KMS-11 (cell line): Measurements from ENCODE around the gene CCND2.

Experiments
- H2AFZ ChIP-seq: fragments of 200-600 bp; sonication (generic); 2 replicates; pipeline ENCODE4 v1.6.1; 2016; ENCODE audit warnings: antibody characterized with exemption, mixed run types, low read depth
- H3K27ac ChIP-seq: fragments of 200-600 bp; sonication (generic); 2 replicates; pipeline ENCODE4 v1.6.1; 2016; ENCODE audit warnings: mild to moderate bottlenecking, mixed run types
- H3K27me3 ChIP-seq: fragments of 200-600 bp; sonication (generic); 2 replicates; pipeline ENCODE4 v1.6.1; 2017; ENCODE audit warnings: mild to moderate bottlenecking, low read depth, mixed run types, moderate library complexity; ENCODE audit not compliant: insufficient read depth
- H3K36me3 ChIP-seq: fragments of 200-600 bp; sonication (generic); 2 replicates; pipeline ENCODE4 v1.6.1; 2017; ENCODE audit warnings: mild to moderate bottlenecking, mixed run types; ENCODE audit not compliant: insufficient read depth
- H3K4me1 ChIP-seq: fragments of 200-600 bp; sonication (generic); 2 replicates; pipeline ENCODE4 v1.6.1; 2016; ENCODE audit warnings: mild to moderate bottlenecking, low read depth, mixed run types; ENCODE audit not compliant: poor library complexity, severe bottlenecking
- H3K4me2 ChIP-seq: fragments of 200-600 bp; sonication (generic); 2 replicates; pipeline ENCODE4 v1.7.0; 2016; ENCODE audit warnings: mild to moderate bottlenecking, mixed run types
- H3K4me3 ChIP-seq: fragments of 200-600 bp; sonication (generic); IDR thresholded peaks from 2 replicates; pipeline ENCODE4 v1.6.1; 2017; ENCODE audit warnings: low read depth, low read length, mixed read lengths; ENCODE audit not compliant: insufficient read depth
- H3K79me2 ChIP-seq: fragments of 200-600 bp; sonication (generic); 2 replicates; pipeline ENCODE4 v1.6.1; 2016; ENCODE audit warnings: low read depth, mixed run types; ENCODE audit not compliant: insufficient read depth
- H3K9ac ChIP-seq: fragments of 200-600 bp; sonication (generic); 2 replicates; pipeline ENCODE4 v1.6.1; 2016; ENCODE audit warnings: mild to moderate bottlenecking, mixed run types
- H4K20me1 ChIP-seq: fragments of 200-600 bp; sonication (generic); 2 replicates; pipeline ENCODE4 v1.6.1; 2016; ENCODE audit warnings: mild to moderate bottlenecking, mixed run types; ENCODE audit not compliant: insufficient read depth
- CTCF ChIP-seq: fragments of 200-600 bp; sonication (generic); conservative IDR thresholded peaks from 2 replicates; pipeline ENCODE4 v1.6.1; 2017; ENCODE audit warnings: low read depth, mild to moderate bottlenecking, antibody characterized with exemption, low read length, moderate library complexity, mixed read lengths

CCND2 gene

GRCh38 chr12:4286771-4287317 is 13.3 kb downstream of the CCND2 start:
- no peak overlapping the region for H2AFZ ChIP-seq
- no peak overlapping the region for H3K9ac ChIP-seq
- TF ChIP-seq CTCF = no peak
- peaks cover 42% of the 10 kb centered on the region for H4K20me1 ChIP-seq
- no peaks in the 10 kb centered on the region for H3K27me3 ChIP-seq
- H3K4me1 ChIP-seq = no peaks in the 10 kb centered on the region
- no peak overlapping the region for H3K4me3 ChIP-seq
- H3K27ac ChIP-seq = no peak overlapping the region; the same call in 1 of the 2 replicates
- no peak overlapping the region for H3K4me2 ChIP-seq
- peaks cover 23% of the 10 kb centered on the region; the same call in 1 of the 2 replicates for H3K36me3 ChIP-seq
- peaks cover 100% of the 10 kb centered on the region for H3K79me2 ChIP-seq

GRCh38 chr12:4287325-4288211 is 14.0 kb downstream of the CCND2 start:
- Histone ChIP-seq H3K27me3 (no peaks in the 10 kb centered on the region), H2AFZ (no peak overlapping the region), H3K4me3 (no peak overlapping the region), H3K79me2 (peaks cover 100% of the 10 kb centered on the region), H4K20me1 (peaks cover 49% of the 10 kb centered on the region), H3K4me1 (no peaks in the 10 kb centered on the region), H3K4me2 (no peak overlapping the region), H3K36me3 (peaks cover 23% of the 10 kb centered on the region; the same call in 1 of the 2 replicates), H3K27ac (no peak overlapping the region), H3K9ac (no peak overlapping the region)
- no peak for TF ChIP-seq CTCF

- H3K27me3 ChIP-seq = no peaks in the 10 kb centered on the region
- H3K27ac ChIP-seq = no peak overlapping the region
- H3K36me3 ChIP-seq = peaks cover 16% of the 10 kb centered on the region; the same call in 1 of the 2 replicates
- H2AFZ ChIP-seq = no peak overlapping the region
- TF ChIP-seq CTCF = no peak
- H3K4me3 ChIP-seq = no peak overlapping the region
- no peak overlapping the region for H3K4me2 ChIP-seq
- no peak overlapping the region for H3K9ac ChIP-seq
- H4K20me1 ChIP-seq = peaks cover 48% of the 10 kb centered on the region
- peaks cover 100% of the 10 kb centered on the region for H3K79me2 ChIP-seq
- H3K4me1 ChIP-seq = no peaks in the 10 kb centered on the region
Measured at GRCh38 chr12:4288296-4289131, 15.0 kb downstream of the CCND2 start.

- H3K4me2 ChIP-seq = no peak overlapping the region
- no peaks in the 10 kb centered on the region for H3K4me1 ChIP-seq
- H3K9ac ChIP-seq = no peak overlapping the region
- peaks cover 40% of the 10 kb centered on the region for H4K20me1 ChIP-seq
- H3K27ac ChIP-seq = no peak overlapping the region
- no peak overlapping the region for H3K4me3 ChIP-seq
- peaks cover 16% of the 10 kb centered on the region; the same call in 1 of the 2 replicates for H3K36me3 ChIP-seq
- H3K27me3 ChIP-seq = no peaks in the 10 kb centered on the region
- H2AFZ ChIP-seq = no peak overlapping the region
- no peak for TF ChIP-seq CTCF
- H3K79me2 ChIP-seq = peaks cover 99% of the 10 kb centered on the region
Measured at GRCh38 chr12:4289231-4289878, 15.8 kb downstream of the CCND2 start.
